ENCODE results near the gene GALNT17. TPM values are rescaled to one million over a fixed set of nuclear protein-coding genes. Genes with fewer than 3 reads are reported as not detected.

The GALNT17 gene
- total RNA-seq, 1 experiment from 2014 or later: not detected

GRCh38 chr7:71470326-71470725 lies 338.4 kb downstream of the GALNT17 start:
- H3K36me3 ChIP-seq (ENCODE audit: control insufficient read depth, insufficient read depth, low read length): no peaks in the 10 kb centered on the region
- ChIA-PET CTCF (no interaction called here), POLR2A (no interaction called here)
- H3K4me3 ChIP-seq (ENCODE audit: low read depth in 2 of 2, low read length in 2 of 2): no peak overlapping the region
- in situ Hi-C loops (cut with HindIII; ENCODE audit: low pct_unique_long_range_greater_than_20kb, low sequenced_read_pairs): no loop called here
- H3K9me3 ChIP-seq (ENCODE audit: control insufficient read depth, insufficient read depth, low read depth, low read length): no peaks in the 10 kb centered on the region
- no peaks in the 10 kb centered on the region for H3K4me1 ChIP-seq (ENCODE audit: control insufficient read depth, insufficient read depth, low read length)
- no TSS peak for BruUV-seq (replicated peaks)
- no peaks in the 10 kb centered on the region for H3K27me3 ChIP-seq (ENCODE audit: control insufficient read depth, insufficient read depth, low read length)
- ATAC-seq (no peak), DNase-seq (ENCODE audit: low read depth, low spot score) (no peak)
- H3K27ac ChIP-seq (ENCODE audit: low read length): no peak overlapping the region
- intact Hi-C loops (cut with micrococcal nuclease; ENCODE audit: unreplicated experiment): no loop called here
- TF ChIP-seq SIN3A (IDR thresholded peaks at IDR 0.05; ENCODE audit: borderline replicate concordance, insufficient read depth, low read depth, low read length): no peak
- TF ChIP-seq REST (IDR thresholded peaks at IDR 0.05; ENCODE audit: insufficient read depth in 1 of 2, low read depth in 2 of 2, low read length in 1 of 2): no peak
- no peak for TF ChIP-seq POLR2AphosphoS5 (IDR thresholded peaks at IDR 0.05; ENCODE audit: low read depth, low read length)
- TF ChIP-seq TCF7L2 (IDR thresholded peaks at IDR 0.05; ENCODE audit: low read depth, low read length): no peak
- TF ChIP-seq CTCF (IDR thresholded peaks at IDR 0.05): no peak

- no peak for TF ChIP-seq TCF7L2 (IDR thresholded peaks at IDR 0.05; ENCODE audit: low read depth, low read length)
- TF ChIP-seq POLR2AphosphoS5 (IDR thresholded peaks at IDR 0.05; ENCODE audit: low read depth, low read length): no peak
- TF ChIP-seq SIN3A (IDR thresholded peaks at IDR 0.05; ENCODE audit: borderline replicate concordance, insufficient read depth, low read depth, low read length): no peak
- TF ChIP-seq REST (IDR thresholded peaks at IDR 0.05; ENCODE audit: insufficient read depth in 1 of 2, low read depth in 2 of 2, low read length in 1 of 2): no peak
- TF ChIP-seq CTCF (IDR thresholded peaks at IDR 0.05): no peak
- ATAC-seq (no peak), DNase-seq (ENCODE audit: low read depth, low spot score) (no peak)
- H3K27ac ChIP-seq (ENCODE audit: low read length): no peak overlapping the region
- ChIA-PET POLR2A (no interaction called here), CTCF (no interaction called here)
- H3K4me3 ChIP-seq (ENCODE audit: low read depth in 2 of 2, low read length in 2 of 2): no peak overlapping the region
- in situ Hi-C loops (cut with HindIII; ENCODE audit: low pct_unique_long_range_greater_than_20kb, low sequenced_read_pairs): no loop called here
- H3K27me3 ChIP-seq (ENCODE audit: control insufficient read depth, insufficient read depth, low read length): no peaks in the 10 kb centered on the region
- no peaks in the 10 kb centered on the region for H3K36me3 ChIP-seq (ENCODE audit: control insufficient read depth, insufficient read depth, low read length)
- intact Hi-C loops (cut with micrococcal nuclease; ENCODE audit: unreplicated experiment): no loop called here
- BruUV-seq (replicated peaks): no TSS peak
- H3K4me1 ChIP-seq (ENCODE audit: control insufficient read depth, insufficient read depth, low read length): no peaks in the 10 kb centered on the region
- no peaks in the 10 kb centered on the region for H3K9me3 ChIP-seq (ENCODE audit: control insufficient read depth, insufficient read depth, low read depth, low read length)
Measured at GRCh38 chr7:71470830-71471229, 338.9 kb downstream of the GALNT17 start.
